Cardiac muscle cell (in vitro differentiated cells and primary cell): Measurements from ENCODE around the gene NGLY1. TPM values are rescaled to one million over a fixed set of nuclear protein-coding genes. Genes with fewer than 3 reads are reported as not detected.

Experiments
- DNase-seq, 2 donors: peaks; one replicate each; pipeline versions ENCODE4 v3.0.0 to v3.0.0-alpha.2; 2010 to 2017; ENCODE audit warnings: low read depth in 1 of 2, low spot score in 1 of 2
- H3K27ac ChIP-seq: fragments of 200-600 bp; sonication (generic); 2 replicates; pipeline ENCODE4 v1.5.1; 2016
- H3K27me3 ChIP-seq: fragments of 200-600 bp; sonication (generic); 2 replicates; pipeline ENCODE4 v1.6.0; 2016; ENCODE audit warnings: control low read depth
- H3K36me3 ChIP-seq: fragments of 200-600 bp; sonication (generic); 2 replicates; pipeline ENCODE4 v1.5.1; 2016; ENCODE audit warnings: control low read depth
- H3K4me1 ChIP-seq: fragments of 200-600 bp; sonication (generic); 2 replicates; pipeline ENCODE4 v1.8.1; 2017; ENCODE audit warnings: low read depth, mild to moderate bottlenecking, mixed run types
- H3K4me3 ChIP-seq: fragments of 200-600 bp; sonication (generic); 2 replicates; pipeline ENCODE4 v1.5.1; 2016; ENCODE audit warnings: mild to moderate bottlenecking
- H3K9me3 ChIP-seq: fragments of 200-600 bp; sonication (generic); 2 replicates; pipeline ENCODE4 v1.5.1; 2017; ENCODE audit warnings: low read depth, mild to moderate bottlenecking, control low read depth
- polyA plus RNA-seq: library from polyadenylated mRNA; unstranded; fragments of >200 nt; fragmentation: Nextera tagmentation; extraction: Ambion mirVana; gene quantifications from 2 replicates; pipeline ENCODE4 v1.2.1, GENCODE V29; 2016
- total RNA-seq: library from RNA; depleted of rRNA; stranded (reverse); fragments of >200 nt; gene quantifications from 2 replicates; pipeline ENCODE4 v1.2.3, GENCODE V29; 2016
- TF ChIP-seq, protein P1 (sequence below): IDR thresholded peaks from 2 replicates; pipeline ENCODE4 v1.5.1; 2012; ENCODE audit warnings: low read depth, mild to moderate bottlenecking, low read length

Gene NGLY1
- total and polyA plus RNA-seq, 2 experiments from 2014 or later = 43.0 to 54.5 TPM

- H3K4me1 ChIP-seq = no peaks in the 10 kb centered on the region
- TF ChIP-seq, protein P1, sequence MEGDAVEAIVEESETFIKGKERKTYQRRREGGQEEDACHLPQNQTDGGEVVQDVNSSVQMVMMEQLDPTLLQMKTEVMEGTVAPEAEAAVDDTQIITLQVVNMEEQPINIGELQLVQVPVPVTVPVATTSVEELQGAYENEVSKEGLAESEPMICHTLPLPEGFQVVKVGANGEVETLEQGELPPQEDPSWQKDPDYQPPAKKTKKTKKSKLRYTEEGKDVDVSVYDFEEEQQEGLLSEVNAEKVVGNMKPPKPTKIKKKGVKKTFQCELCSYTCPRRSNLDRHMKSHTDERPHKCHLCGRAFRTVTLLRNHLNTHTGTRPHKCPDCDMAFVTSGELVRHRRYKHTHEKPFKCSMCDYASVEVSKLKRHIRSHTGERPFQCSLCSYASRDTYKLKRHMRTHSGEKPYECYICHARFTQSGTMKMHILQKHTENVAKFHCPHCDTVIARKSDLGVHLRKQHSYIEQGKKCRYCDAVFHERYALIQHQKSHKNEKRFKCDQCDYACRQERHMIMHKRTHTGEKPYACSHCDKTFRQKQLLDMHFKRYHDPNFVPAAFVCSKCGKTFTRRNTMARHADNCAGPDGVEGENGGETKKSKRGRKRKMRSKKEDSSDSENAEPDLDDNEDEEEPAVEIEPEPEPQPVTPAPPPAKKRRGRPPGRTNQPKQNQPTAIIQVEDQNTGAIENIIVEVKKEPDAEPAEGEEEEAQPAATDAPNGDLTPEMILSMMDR = no peak
- DNase-seq = no peak
- no peaks in the 10 kb centered on the region for H3K27me3 ChIP-seq
- H3K9me3 ChIP-seq = no peaks in the 10 kb centered on the region
- peaks cover 5% of the 10 kb centered on the region for H3K36me3 ChIP-seq
- H3K4me3 ChIP-seq = no peak overlapping the region
- H3K27ac ChIP-seq = no peak overlapping the region
These were observed 58.1 kb downstream of the NGLY1 start for GRCh38 chr3:25724948-25725645.

- Histone ChIP-seq H3K27ac (no peak overlapping the region), H3K36me3 (peaks cover 10% of the 10 kb centered on the region), H3K27me3 (no peaks in the 10 kb centered on the region), H3K9me3 (no peaks in the 10 kb centered on the region), H3K4me3 (no peak overlapping the region), H3K4me1 (no peaks in the 10 kb centered on the region)
- DNase-seq = no peak
- TF ChIP-seq, protein P1 = no peak
These were observed 59.4 kb downstream of the NGLY1 start for GRCh38 chr3:25723802-25724201.

DNA sequence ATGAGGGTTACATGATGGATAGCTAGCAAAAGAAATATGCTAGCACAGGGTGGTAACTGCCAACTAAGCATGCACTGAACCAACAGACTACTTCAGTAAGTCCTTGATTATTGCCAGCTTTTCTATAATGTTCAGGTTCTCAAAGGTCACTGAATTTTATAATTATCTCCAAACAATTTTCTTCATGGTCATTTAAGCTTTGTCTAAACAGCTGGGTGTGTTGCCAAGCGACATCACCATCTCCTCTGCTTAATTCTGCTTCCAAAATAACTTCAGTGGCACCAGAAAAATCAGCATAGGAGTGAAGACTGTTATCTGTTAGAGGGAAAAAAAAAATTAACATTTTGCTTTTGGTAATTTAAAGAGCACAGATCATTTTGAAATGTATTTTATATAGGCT is 63.9 kb downstream of the NGLY1 start:
- Histone ChIP-seq H3K4me3 (no peak overlapping the region), H3K27ac (no peak overlapping the region), H3K4me1 (no peaks in the 10 kb centered on the region), H3K36me3 (peaks cover 8% of the 10 kb centered on the region), H3K9me3 (no peaks in the 10 kb centered on the region), H3K27me3 (no peaks in the 10 kb centered on the region)
- TF ChIP-seq, protein P1 = no peak
- DNase-seq = no peak

- TF ChIP-seq, protein P1 = no peak
- Histone ChIP-seq H3K36me3 (no peaks in the 10 kb centered on the region), H3K4me3 (no peak overlapping the region), H3K27ac (no peak overlapping the region), H3K27me3 (no peaks in the 10 kb centered on the region), H3K4me1 (no peaks in the 10 kb centered on the region), H3K9me3 (no peaks in the 10 kb centered on the region)
- no peak for DNase-seq
These were observed 69.8 kb downstream of the NGLY1 start for GRCh38 chr3:25713341-25713985.

- Histone ChIP-seq H3K4me1 (no peaks in the 10 kb centered on the region), H3K27ac (no peak overlapping the region), H3K9me3 (no peaks in the 10 kb centered on the region), H3K36me3 (no peaks in the 10 kb centered on the region), H3K4me3 (no peak overlapping the region), H3K27me3 (no peaks in the 10 kb centered on the region)
- TF ChIP-seq, protein P1 = no peak
- no peak for DNase-seq
These were observed 72.2 kb downstream of the NGLY1 start for GRCh38 chr3:25711090-25711489.
